SK-N-SH (cell line): ENCODE results near the gene PFKFB2. TPM values are rescaled to one million over a fixed set of nuclear protein-coding genes. Genes with fewer than 3 reads are reported as not detected.

Experiments used
- CTCF ChIA-PET: fragments of 300-600, 350-600 bp; formaldehyde crosslinking; extraction: SDS; loops from one replicate; lab custom pipeline; 2021; lab: Yijun Ruan, JAX
- POLR2A ChIA-PET: fragments of 350-600 bp; sonication (Branson Sonifier 250); formaldehyde crosslinking; extraction: SDS; loops from one replicate; lab custom pipeline; 2020; ENCODE audit warnings: antibody characterized with exemption, inconsistent platforms; lab: Yijun Ruan, JAX
- DNase-seq: peaks from one replicate; pipeline ENCODE4 v3.0.0; 2012
- H2AFZ ChIP-seq: fragments of 200-600 bp; sonication (generic); 2 replicates; pipeline ENCODE4 v1.8.1; 2016; ENCODE audit warnings: antibody characterized with exemption, mild to moderate bottlenecking, low read depth
- H3F3A ChIP-seq: fragments of 200-600 bp; sonication (generic); replicated peaks from 2 replicates; pipeline ENCODE3; 2016; ENCODE audit warnings: antibody characterized with exemption, mild to moderate bottlenecking; ENCODE audit not compliant: insufficient read depth
- H3K27ac ChIP-seq, 2 experiments: fragments of 200-500 bp in 1 of 2; fragments of 200-600 bp in 1 of 2; sonication (Bioruptor generic) in 1 of 2; sonication (generic), shearing (Covaris generic) in 1 of 2; 2 replicates each; pipeline versions ENCODE4 v1.5.1 to v1.6.1; 2014 to 2016; ENCODE audit warnings: low read depth in 2 of 2, inconsistent platforms in 1 of 2, low read length in 1 of 2, mild to moderate bottlenecking in 1 of 2, mixed read lengths in 1 of 2
- H3K27me3 ChIP-seq: fragments of 200-600 bp; sonication (generic), shearing (Covaris generic); 2 replicates; pipeline ENCODE4 v1.6.1; 2016; ENCODE audit warnings: mixed run types; ENCODE audit not compliant: insufficient read depth
- H3K36me3 ChIP-seq, 2 experiments: fragments of 200-500 bp in 1 of 2; fragments of 200-600 bp in 1 of 2; sonication (Bioruptor generic) in 1 of 2; sonication (generic) in 1 of 2; replicated peaks in 1 of 2; 2 replicates each; pipeline versions ENCODE3 to v1.5.1; 2014 to 2016; ENCODE audit warnings: low read length in 1 of 2, mild to moderate bottlenecking in 1 of 2; ENCODE audit not compliant: insufficient read depth in 2 of 2, control insufficient read depth in 1 of 2
- H3K4me1 ChIP-seq, 2 experiments: fragments of 200-500 bp in 1 of 2; fragments of 200-600 bp in 1 of 2; sonication (Bioruptor generic) in 1 of 2; sonication (generic), shearing (Covaris generic) in 1 of 2; 2 replicates each; pipeline versions ENCODE4 v1.5.1 to v1.6.1; 2014 to 2016; ENCODE audit warnings: low read depth in 1 of 2, low read length in 1 of 2, mixed run types in 1 of 2; ENCODE audit not compliant: insufficient read depth in 2 of 2, control insufficient read depth in 1 of 2
- H3K4me2 ChIP-seq: fragments of 200-600 bp; sonication (generic), shearing (Covaris generic); 2 replicates; pipeline ENCODE4 v1.6.1; 2017; ENCODE audit warnings: mixed run types
- H3K4me3 ChIP-seq, 2 experiments: fragments of 200-500 bp in 1 of 2; fragments of 200-600 bp in 1 of 2; sonication (Bioruptor generic) in 1 of 2; sonication (generic), shearing (Covaris generic) in 1 of 2; 2 replicates each; pipeline versions ENCODE4 v1.5.1 to v1.8.1; 2014 to 2016; ENCODE audit warnings: low read depth in 2 of 2, inconsistent platforms in 1 of 2, low read length in 1 of 2, mild to moderate bottlenecking in 1 of 2, mixed read lengths in 1 of 2, moderate library complexity in 1 of 2
- H3K79me2 ChIP-seq: fragments of 200-600 bp; sonication (generic); 2 replicates; pipeline ENCODE4 v1.8.1; 2017; ENCODE audit warnings: mild to moderate bottlenecking; ENCODE audit not compliant: insufficient read depth
- H3K9ac ChIP-seq: fragments of 200-600 bp; sonication (generic); 2 replicates; pipeline ENCODE4 v1.6.1; 2017; ENCODE audit warnings: mixed run types
- H3K9me2 ChIP-seq: fragments of 200-600 bp; sonication (generic); 2 replicates; pipeline ENCODE4 v1.6.1; 2017; ENCODE audit warnings: mixed run types
- H3K9me3 ChIP-seq: fragments of 200-600 bp; sonication (generic); 2 replicates; pipeline ENCODE4 v1.6.1; 2017; ENCODE audit warnings: mixed run types, mild to moderate bottlenecking, moderate library complexity
- H4K20me1 ChIP-seq: fragments of 200-600 bp; sonication (generic); 2 replicates; pipeline ENCODE4 v1.6.1; 2017; ENCODE audit warnings: mild to moderate bottlenecking, mixed run types; ENCODE audit not compliant: insufficient read depth
- EP300 ChIP-seq, 2 experiments: IDR thresholded peaks; 2 replicates each; pipeline versions ENCODE4 v1.4.0 to v1.6.1; 2012; ENCODE audit warnings: borderline replicate concordance in 1 of 2, low read depth in 1 of 2, low read length in 1 of 2
- FOSL2 ChIP-seq: IDR thresholded peaks from 2 replicates; pipeline ENCODE4 v1.4.0; 2012; ENCODE audit warnings: low read depth, mild to moderate bottlenecking, moderate library complexity, borderline replicate concordance
- NFIC ChIP-seq: IDR thresholded peaks from 2 replicates; pipeline ENCODE4 v1.4.0; 2012; ENCODE audit warnings: borderline replicate concordance
- POLR2AphosphoS5 ChIP-seq: IDR thresholded peaks from 2 replicates; pipeline ENCODE4 v1.6.1; 2012; ENCODE audit warnings: low read depth, low read length
- RCOR1 ChIP-seq: fragments of 150-350 bp; IDR thresholded peaks from 2 replicates; pipeline ENCODE4 v1.6.1; 2017; ENCODE audit warnings: antibody characterized with exemption, low read length
- REST ChIP-seq: IDR thresholded peaks from 2 replicates; pipeline ENCODE4 v1.6.1; 2012; ENCODE audit warnings: mild to moderate bottlenecking, low read depth, low read length, moderate library complexity
- RFX5 ChIP-seq: IDR thresholded peaks from 2 replicates; pipeline ENCODE4 v1.6.1; 2012; ENCODE audit warnings: mild to moderate bottlenecking, improper control_type of control experiment, low read length
- SIN3A ChIP-seq: IDR thresholded peaks from 2 replicates; pipeline ENCODE4 v1.6.1; 2012; ENCODE audit warnings: low read depth, mild to moderate bottlenecking, low read length, moderate library complexity, borderline replicate concordance
- SMC3 ChIP-seq: IDR thresholded peaks from 2 replicates; pipeline ENCODE4 v1.6.1; 2012; ENCODE audit warnings: low read depth, low read length, improper control_type of control experiment
- TAF1 ChIP-seq: IDR thresholded peaks from 2 replicates; pipeline ENCODE4 v1.6.1; 2012; ENCODE audit warnings: low read depth, mild to moderate bottlenecking, low read length, moderate library complexity, borderline replicate concordance
- TCF12 ChIP-seq: IDR thresholded peaks from 2 replicates; pipeline ENCODE4 v1.4.0; 2012
- TEAD4 ChIP-seq: IDR thresholded peaks from 2 replicates; pipeline ENCODE4 v1.4.0; 2012; ENCODE audit warnings: mild to moderate bottlenecking, borderline replicate concordance; ENCODE audit not compliant: insufficient read depth
- USF2 ChIP-seq: fragments of 150-350 bp; IDR thresholded peaks from 2 replicates; pipeline ENCODE4 v1.6.1; 2017; ENCODE audit warnings: antibody characterized with exemption, low read length, low read depth, borderline replicate concordance
- ZBTB33 ChIP-seq: IDR thresholded peaks from 2 replicates; pipeline ENCODE4 v1.4.0; 2012; ENCODE audit warnings: low read depth, borderline replicate concordance
- WGBS: methylation state at CpG from one replicate; pipeline ENCODE4 v1.1.6; 2017; ENCODE audit warnings: low lambda C conversion rate; 5-methylcytosine and 5-hydroxymethylcytosine counted together
- polyA plus RNA-seq, 3 experiments: library from polyadenylated mRNA; depleted of rRNA; stranded (reverse); fragments of >200 nt; gene quantifications; 2 replicates each; pipeline ENCODE4 v1.2.3, GENCODE V29; 2012
- TF ChIP-seq, protein P1 (sequence below): IDR thresholded peaks from 2 replicates; pipeline ENCODE4 v1.4.0; 2012; ENCODE audit warnings: low read depth, borderline replicate concordance
- TF ChIP-seq, protein P2 (sequence below): fragments of 200-600 bp; sonication (generic); IDR thresholded peaks from 2 replicates; pipeline ENCODE4 v1.6.1; 2017; ENCODE audit warnings: antibody characterized with exemption, mild to moderate bottlenecking, moderate library complexity

The PFKFB2 gene
- polyA plus RNA-seq, 1 of the 3 experiments (the other 2 are of a cell fraction): 1.8 TPM

GRCh38 chr1:207045453-207045852 is 7.6 kb upstream of the PFKFB2 start:
- H3K27me3 ChIP-seq: no peaks in the 10 kb centered on the region
- H3F3A ChIP-seq: peaks cover 2% of the 10 kb centered on the region
- H3K9ac ChIP-seq: no peak overlapping the region
- H3K9me2 ChIP-seq: no peaks in the 10 kb centered on the region
- H3K9me3 ChIP-seq: no peaks in the 10 kb centered on the region
- H3K4me1 ChIP-seq: peaks cover 7 to 12% of the 10 kb centered on the region in 2 experiments
- no peak overlapping the region for H2AFZ ChIP-seq
- 87% methylated on average over 2 of the region's 2 CpGs for WGBS
- H3K27ac ChIP-seq: no peak overlapping the region
- no peak overlapping the region for H3K4me3 ChIP-seq
- CTCF ChIA-PET: interaction anchor here (1.4 kb wide), 1 partner anchor 454 kb away, joined by 3 read pairs; no protein-coding TSS in a partner anchor
- peaks cover 13% of the 10 kb centered on the region for H4K20me1 ChIP-seq
- POLR2A ChIA-PET: no interaction called here
- TF ChIP-seq, protein P1, sequence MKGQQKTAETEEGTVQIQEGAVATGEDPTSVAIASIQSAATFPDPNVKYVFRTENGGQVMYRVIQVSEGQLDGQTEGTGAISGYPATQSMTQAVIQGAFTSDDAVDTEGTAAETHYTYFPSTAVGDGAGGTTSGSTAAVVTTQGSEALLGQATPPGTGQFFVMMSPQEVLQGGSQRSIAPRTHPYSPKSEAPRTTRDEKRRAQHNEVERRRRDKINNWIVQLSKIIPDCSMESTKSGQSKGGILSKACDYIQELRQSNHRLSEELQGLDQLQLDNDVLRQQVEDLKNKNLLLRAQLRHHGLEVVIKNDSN: no peak
- TF ChIP-seq POLR2AphosphoS5 (no peak), RFX5 (no peak), USF2 (no peak), EP300 (IDR thresholded peaks at IDR 0.05; ENCODE audit: borderline replicate concordance in 1 of 2, low read depth in 1 of 2, low read length in 1 of 2) (no peak), REST (no peak), TAF1 (no peak), SMC3 (no peak), NFIC (no peak), ZBTB33 (no peak), TCF12 (no peak), SIN3A (no peak), RCOR1 (no peak), TEAD4 (no peak), FOSL2 (no peak)
- TF ChIP-seq, protein P2, sequence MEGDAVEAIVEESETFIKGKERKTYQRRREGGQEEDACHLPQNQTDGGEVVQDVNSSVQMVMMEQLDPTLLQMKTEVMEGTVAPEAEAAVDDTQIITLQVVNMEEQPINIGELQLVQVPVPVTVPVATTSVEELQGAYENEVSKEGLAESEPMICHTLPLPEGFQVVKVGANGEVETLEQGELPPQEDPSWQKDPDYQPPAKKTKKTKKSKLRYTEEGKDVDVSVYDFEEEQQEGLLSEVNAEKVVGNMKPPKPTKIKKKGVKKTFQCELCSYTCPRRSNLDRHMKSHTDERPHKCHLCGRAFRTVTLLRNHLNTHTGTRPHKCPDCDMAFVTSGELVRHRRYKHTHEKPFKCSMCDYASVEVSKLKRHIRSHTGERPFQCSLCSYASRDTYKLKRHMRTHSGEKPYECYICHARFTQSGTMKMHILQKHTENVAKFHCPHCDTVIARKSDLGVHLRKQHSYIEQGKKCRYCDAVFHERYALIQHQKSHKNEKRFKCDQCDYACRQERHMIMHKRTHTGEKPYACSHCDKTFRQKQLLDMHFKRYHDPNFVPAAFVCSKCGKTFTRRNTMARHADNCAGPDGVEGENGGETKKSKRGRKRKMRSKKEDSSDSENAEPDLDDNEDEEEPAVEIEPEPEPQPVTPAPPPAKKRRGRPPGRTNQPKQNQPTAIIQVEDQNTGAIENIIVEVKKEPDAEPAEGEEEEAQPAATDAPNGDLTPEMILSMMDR: no peak
- H3K79me2 ChIP-seq: peaks cover 59% of the 10 kb centered on the region
- no peak overlapping the region for H3K4me2 ChIP-seq
- H3K36me3 ChIP-seq: peaks cover 45 to 54% of the 10 kb centered on the region in 2 experiments
- DNase-seq: no peak
